GM18868 (cell line): ENCODE measurements around the gene CNR2.
"Not testable (repeated sequence)": the region's sequence is repeated elsewhere in the genome, so short reads cannot be mapped to it uniquely, and the experiment has no call there.

ENCODE experiments used
- ATAC-seq: cut with Tn5 transposase; IDR thresholded peaks from one replicate; pipeline ENCODE4 v1.9.1; 2021; ENCODE audit warnings: mild to moderate bottlenecking, moderate library complexity; ENCODE audit not compliant: unreplicated experiment

The CNR2 gene

GRCh38 chr1:23837908-23838307 is 75.3 kb downstream of the CNR2 start:
- no peak for ATAC-seq

- ATAC-seq = no peak
These were observed 77.1 kb downstream of the CNR2 start for GRCh38 chr1:23836037-23836436.

- ATAC-seq = not testable (repeated sequence)
These were observed 79.0 kb downstream of the CNR2 start for GRCh38 chr1:23834156-23834555.

- ATAC-seq = no peak
These were observed 85.4 kb downstream of the CNR2 start for GRCh38 chr1:23827717-23828116.

- ATAC-seq = not testable (repeated sequence)
These were observed 86.6 kb downstream of the CNR2 start for GRCh38 chr1:23826590-23826989.

GRCh38 chr1:23825762-23826522 is 87.2 kb downstream of the CNR2 start:
- no peak for ATAC-seq

GRCh38 chr1:23825076-23825761 is 87.9 kb downstream of the CNR2 start, which contains the start of gene HMGCL:
TSS of gene HMGCL (minus strand) at chr1:23825429. CDS start at chr1:23825415, 14 bp downstream.
- ATAC-seq = peak; percentile 87

- no peak for ATAC-seq
These were observed 88.5 kb downstream of the CNR2 start for GRCh38 chr1:23824711-23825075.

GRCh38 chr1:23823767-23824166 is 89.4 kb downstream of the CNR2 start:
- no peak for ATAC-seq
